IPS-11a (cell line): ENCODE results near the gene GIGYF2.
"Not testable (repeated sequence)": the region's sequence is repeated elsewhere in the genome, so short reads cannot be mapped to it uniquely, and the experiment has no call there.

ENCODE experiments used
- H3K4me3 ChIP-seq: one replicate; pipeline ENCODE4 v1.5.1; 2013; ENCODE audit warnings: low read depth, low read length, control low read depth

The GIGYF2 gene, protein sequence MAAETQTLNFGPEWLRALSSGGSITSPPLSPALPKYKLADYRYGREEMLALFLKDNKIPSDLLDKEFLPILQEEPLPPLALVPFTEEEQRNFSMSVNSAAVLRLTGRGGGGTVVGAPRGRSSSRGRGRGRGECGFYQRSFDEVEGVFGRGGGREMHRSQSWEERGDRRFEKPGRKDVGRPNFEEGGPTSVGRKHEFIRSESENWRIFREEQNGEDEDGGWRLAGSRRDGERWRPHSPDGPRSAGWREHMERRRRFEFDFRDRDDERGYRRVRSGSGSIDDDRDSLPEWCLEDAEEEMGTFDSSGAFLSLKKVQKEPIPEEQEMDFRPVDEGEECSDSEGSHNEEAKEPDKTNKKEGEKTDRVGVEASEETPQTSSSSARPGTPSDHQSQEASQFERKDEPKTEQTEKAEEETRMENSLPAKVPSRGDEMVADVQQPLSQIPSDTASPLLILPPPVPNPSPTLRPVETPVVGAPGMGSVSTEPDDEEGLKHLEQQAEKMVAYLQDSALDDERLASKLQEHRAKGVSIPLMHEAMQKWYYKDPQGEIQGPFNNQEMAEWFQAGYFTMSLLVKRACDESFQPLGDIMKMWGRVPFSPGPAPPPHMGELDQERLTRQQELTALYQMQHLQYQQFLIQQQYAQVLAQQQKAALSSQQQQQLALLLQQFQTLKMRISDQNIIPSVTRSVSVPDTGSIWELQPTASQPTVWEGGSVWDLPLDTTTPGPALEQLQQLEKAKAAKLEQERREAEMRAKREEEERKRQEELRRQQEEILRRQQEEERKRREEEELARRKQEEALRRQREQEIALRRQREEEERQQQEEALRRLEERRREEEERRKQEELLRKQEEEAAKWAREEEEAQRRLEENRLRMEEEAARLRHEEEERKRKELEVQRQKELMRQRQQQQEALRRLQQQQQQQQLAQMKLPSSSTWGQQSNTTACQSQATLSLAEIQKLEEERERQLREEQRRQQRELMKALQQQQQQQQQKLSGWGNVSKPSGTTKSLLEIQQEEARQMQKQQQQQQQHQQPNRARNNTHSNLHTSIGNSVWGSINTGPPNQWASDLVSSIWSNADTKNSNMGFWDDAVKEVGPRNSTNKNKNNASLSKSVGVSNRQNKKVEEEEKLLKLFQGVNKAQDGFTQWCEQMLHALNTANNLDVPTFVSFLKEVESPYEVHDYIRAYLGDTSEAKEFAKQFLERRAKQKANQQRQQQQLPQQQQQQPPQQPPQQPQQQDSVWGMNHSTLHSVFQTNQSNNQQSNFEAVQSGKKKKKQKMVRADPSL (N-terminal part only)

DNA sequence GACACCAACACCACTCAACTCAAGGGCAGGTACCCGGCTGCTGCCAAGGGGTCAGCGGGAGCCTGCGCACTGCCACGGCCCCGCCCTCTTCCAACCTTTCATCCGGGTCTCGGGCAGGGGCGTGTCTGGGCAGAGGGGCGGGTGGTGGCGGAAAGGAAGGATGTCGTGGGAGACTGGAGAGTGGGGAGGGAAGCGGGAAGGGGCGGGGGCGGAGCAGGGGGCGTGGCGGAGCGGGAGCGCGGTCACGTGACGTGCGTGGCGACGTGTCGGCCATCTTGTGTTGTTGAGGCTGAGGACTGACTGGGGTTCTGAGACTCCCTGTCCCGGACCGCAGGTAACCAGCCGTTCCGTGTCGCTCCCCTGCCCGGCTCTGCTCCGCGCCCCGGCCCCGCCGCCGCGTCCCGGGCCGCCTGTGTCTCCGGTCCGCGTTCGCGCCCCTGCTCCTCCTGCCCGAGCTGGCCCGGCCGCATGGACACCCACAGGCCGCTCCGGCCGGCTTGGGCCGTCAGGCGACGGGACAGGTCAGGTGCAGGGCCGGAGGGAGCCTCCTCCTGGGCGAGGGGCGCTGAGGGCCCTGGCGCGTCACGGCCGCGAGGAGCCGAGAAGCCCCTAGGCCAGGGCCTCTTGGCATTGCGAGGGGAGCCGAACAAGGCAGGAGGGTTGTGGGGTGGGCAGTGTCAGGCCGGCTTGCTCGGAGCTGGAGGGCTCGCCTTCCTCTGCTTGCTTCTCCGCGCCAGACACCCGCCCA is at the start of gene GIGYF2:
GIGYF2 (plus strand) TSS at position 273 of the 748 bp plus-strand sequence. CDS start 37,867 bp downstream, outside the sequence.
- peak within 1 kb of the TSS; percentile 96 for H3K4me3 ChIP-seq

DNA sequence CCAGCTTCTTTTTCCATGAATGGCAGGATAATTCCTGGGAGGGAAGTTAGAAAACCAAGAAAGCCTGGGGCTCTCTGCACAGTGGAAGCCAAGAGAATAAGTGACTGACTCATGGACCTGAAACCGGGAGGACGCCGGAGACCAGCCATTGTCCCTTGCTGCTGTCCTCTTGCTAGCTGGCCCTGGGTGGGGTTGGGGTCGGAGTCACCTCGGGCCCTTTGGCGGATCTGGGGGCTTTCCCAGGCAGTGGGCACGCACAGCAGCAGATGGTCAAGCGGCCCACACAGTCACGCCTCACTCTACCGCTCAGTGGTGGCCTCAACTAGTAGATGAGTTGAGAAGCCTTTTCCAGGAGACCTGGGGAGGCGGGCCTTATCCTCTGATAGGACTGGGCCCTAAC is 48.1 kb upstream of the GIGYF2 start:
- no peak overlapping the region for H3K4me3 ChIP-seq

DNA sequence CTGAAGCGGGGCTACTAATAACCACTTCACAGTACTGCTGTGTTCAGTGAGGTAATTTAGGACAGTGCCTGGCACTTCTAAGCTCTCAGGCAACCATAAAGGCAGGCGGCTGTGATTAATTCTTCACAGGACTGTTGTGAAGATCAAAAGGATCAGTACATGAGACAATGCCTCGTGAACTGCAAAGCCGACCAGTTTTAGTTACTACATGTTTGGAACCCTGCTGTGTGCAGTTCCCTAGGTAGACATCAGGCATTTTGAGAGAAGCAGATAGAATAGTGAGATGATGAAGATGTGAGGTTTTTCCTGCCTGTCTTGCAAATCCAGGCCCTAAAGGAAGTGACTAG is 44.7 kb upstream of the GIGYF2 start:
- no peak overlapping the region for H3K4me3 ChIP-seq

DNA sequence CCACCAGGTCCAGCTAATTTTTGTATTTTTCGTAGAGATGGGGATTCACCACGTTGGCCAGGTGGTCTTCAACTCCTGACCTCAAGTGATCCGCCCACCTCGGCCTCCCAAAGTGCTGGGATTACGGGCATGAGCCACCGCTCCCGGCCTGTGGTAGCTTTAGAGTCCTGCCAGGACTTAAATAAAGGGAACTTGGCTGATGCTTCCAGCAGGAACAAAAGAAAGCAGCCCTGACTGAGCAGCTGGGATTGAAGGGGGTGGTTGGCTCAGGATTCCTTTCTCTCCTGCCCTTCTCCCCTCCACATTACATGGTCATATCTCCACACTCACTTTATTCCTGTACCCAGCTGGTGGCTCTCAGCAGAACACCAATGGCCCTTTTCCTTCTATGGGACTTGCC is 43.7 kb upstream of the GIGYF2 start:
- no peak overlapping the region for H3K4me3 ChIP-seq

DNA sequence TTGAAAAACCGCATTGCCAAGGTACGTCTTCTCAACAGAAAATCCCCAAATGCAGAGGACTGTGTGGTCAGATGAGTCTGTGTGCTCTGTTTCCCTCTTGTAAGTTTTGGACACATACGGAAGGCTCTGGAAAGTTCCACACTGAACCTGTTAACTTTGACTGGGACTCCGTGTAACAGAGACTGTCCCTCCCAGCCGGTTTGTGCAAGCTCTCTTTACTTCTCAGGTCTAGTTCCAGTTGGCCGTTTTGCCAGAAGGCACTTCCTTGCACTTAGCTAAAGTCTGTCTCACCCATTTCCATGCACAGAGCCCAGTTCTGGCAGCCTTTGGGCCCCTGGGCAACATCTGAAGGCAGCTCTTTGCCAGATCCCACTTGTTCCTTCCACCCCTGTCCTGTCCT is 41.7 kb upstream of the GIGYF2 start:
- H3K4me3 ChIP-seq: no peak overlapping the region

DNA sequence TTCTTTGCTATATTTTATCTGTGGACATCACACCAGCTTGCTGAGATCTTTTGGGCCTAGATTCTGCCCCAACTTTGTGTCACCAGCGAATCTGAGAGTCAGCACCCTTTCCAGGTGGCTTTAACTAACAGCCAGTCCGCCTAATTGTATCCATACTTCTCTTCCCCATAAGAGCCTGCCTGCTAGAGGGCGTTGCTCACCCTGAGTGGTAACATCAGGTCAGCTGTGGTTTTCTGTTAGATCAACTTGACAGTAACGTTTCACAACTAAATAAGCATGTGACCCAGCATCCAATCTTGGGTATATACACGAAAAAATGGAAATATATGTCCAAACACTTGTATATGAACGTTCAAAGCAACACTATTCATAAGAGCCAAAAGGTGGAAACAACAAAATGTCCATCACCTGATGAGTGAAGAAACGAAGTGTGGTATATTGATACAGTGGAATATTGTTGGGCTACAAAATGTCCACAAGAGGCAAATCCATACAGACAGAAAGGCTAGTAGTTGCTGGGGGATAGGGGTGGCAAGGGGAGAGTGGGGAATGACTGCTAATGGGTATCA is 38.8 kb upstream of the GIGYF2 start:
- no peak overlapping the region for H3K4me3 ChIP-seq

DNA sequence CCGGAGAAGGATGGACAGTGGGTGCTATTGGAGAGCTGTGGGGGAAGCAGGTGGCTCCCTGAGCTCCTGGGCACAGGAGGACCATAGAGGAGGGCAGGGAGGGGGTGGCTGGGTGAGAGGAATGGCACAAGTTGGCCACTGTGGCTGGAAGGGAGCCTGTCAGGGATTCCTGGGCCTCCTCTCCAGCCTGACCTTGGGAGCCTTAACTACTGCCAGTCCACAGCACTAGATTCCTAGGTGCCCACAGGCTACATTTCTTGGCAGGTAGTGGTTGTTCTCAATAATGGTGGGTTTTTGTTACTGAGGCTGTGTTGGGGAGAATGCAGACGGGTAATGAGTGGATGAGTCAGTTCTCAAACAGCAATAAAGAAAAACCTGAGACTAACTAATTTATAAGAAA is 37.8 kb upstream of the GIGYF2 start:
- no peak overlapping the region for H3K4me3 ChIP-seq

DNA sequence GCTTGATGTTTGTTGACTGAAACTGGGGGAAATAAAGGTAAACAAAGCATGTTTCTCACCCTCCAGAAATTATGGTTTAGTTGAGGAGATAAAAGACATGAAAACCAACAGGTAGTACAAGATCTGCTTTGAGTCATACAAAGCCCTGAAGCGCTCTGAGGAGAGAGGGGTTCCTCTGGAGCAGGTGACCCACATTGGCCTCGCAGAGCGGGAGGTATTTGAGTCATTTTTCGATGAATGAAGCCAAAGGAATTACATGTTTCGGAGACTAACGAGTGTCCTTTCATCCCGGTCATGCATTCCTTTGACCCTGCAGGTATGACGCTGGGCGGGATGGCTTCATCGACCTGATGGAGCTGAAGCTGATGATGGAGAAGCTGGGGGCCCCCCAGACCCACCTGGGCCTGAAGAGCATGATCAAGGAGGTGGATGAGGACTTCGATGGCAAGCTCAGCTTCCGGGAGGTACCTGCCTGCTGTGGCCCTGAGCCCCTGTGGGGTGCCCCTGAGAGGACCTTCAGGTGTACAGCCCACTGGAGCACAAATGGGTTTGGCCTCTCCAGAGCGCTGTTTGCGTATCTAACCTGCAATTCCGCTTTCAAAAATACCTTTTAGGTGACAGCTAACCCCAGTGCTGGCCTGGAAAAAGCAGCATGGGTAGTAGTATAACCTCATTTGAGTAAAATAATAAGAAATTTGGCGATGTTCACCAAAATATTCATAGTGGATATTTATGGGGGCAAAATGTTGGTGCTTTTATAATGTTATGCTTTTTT is 34.5 kb upstream of the GIGYF2 start:
- H3K4me3 ChIP-seq: no peak overlapping the region

DNA sequence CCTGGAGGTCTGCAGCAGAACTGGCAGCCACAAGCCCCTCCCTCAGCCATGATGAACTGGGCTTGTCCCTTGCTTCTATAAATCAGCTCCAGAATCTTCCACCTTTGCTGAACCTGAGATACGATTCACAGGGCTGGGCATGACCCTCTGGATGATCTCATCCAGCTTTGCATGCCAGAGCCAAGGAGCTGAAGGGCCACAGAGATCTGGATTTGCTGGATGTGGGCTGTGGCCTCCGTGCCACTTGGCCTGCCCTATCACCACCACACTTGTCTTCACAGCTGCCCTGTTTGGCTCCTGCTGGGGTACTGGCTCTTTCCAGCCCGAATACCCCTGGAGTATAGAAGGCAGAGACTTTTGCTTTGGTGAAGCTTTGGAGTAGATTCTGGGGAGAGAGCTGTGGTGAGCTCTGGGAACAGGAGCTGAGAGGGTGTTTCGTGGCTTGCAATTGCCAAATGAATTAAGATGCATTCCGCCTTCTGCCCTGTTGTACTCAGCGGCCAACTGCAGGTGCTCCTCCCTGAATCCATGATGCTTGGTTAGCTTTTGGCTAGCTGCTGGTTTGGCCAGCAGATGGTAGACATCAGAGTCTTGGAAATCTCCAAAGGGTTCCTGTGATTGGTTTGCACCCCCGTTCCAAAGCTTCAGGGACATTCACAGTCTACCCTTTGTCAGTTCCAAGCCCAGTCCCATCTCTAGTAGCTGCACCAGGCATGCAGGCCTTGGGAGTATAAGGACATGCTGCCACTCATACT is 30.9 kb upstream of the GIGYF2 start:
- H3K4me3 ChIP-seq: no peak overlapping the region

DNA sequence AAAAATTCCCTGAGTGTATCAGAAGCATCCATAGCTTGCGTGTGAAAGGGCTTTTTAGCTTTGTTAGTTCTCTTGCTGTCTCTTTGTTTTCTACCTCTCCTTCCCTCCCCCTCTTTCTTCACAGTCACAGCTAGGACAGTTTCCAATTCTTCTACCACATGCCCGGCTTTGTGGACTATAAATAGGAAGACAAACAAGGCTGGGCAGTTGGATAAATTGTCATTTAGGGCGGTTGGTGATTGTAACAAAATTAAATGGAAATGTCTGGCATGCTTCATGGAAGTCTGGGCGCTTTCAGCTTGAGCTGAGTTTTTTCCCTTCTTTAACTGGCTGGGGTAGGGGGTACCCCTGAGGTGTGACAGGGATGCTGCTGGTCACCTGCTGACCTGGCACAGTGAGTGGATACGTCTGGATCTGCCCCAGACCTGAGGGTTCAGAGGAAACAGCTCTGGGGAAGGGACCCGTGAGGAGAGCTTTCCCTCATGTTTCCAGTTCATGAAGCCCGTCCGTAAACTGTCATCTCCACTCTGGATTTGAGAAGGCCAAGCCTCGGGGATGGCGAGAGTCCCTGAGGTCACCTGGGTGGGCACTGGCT is 29.0 kb upstream of the GIGYF2 start:
- no peak overlapping the region for H3K4me3 ChIP-seq

DNA sequence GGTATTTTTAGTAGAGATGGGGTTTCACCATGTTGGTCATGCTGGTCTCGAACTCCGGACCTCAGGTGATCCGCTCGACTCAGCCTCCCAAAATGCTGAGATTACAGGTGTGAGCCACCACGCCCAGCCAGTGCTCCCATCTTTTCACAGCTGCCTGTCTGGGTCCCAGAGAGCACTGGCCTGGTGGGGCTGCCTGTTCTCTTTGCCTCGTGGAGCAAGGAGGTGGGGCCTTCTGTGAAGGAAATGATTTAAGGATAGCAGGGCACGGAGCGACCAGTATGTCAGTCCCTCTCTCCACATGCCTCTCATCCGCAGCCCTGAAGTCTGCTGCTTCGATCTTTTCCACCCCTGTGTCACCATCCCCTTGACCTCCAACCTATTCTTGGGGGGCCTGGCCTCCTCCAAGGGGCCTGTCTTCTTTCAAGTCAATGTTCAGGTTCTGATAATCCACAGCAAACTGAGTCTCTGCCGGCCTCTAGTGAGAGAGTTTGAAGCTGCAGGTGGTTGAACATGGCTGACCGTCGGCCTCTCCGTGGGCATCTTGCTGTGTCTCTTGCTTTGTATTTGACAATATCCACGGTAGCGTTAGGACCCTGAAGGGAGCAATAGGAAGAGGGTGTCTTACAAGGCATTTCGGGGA is 28.2 kb upstream of the GIGYF2 start:
- no peak overlapping the region for H3K4me3 ChIP-seq

DNA sequence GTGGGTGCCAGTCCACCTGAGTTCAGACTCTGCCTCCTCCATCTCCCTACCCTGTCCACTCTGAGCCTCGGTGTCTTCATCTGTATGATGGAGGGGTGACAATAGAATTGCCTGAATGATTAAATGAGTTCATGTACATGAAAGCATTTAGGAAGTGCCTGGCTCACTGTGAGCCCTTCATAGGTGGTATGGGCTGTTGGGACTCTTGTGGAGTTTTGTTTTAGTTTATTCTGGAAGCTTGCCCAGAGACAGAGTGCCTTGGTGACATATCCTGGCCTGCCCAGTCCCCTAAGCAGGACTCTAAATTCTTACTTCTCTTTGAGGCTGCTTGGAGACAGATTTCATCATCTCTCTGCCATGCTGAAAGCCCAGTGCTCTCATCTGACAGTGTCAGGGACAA is 24.5 kb upstream of the GIGYF2 start:
- no peak overlapping the region for H3K4me3 ChIP-seq

DNA sequence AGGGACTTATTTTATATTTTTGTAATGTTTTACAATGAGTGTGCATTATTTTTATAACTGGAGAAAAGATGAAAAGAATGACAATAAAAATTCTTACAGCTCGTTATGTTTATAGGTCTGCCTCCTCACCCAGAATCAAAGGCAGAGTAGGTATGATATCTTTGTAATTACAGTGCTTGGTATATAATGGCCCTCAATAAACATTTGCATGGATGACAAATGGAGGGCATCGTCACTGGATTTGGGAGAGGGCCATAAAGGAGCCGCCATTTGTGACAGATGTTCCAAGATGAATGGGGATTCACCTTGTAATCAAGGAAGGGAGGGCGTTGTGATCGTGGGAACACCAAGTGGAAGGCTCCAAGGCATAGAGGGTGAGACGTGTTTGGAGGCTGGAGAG is 22.6 kb upstream of the GIGYF2 start:
- no peak overlapping the region for H3K4me3 ChIP-seq

DNA sequence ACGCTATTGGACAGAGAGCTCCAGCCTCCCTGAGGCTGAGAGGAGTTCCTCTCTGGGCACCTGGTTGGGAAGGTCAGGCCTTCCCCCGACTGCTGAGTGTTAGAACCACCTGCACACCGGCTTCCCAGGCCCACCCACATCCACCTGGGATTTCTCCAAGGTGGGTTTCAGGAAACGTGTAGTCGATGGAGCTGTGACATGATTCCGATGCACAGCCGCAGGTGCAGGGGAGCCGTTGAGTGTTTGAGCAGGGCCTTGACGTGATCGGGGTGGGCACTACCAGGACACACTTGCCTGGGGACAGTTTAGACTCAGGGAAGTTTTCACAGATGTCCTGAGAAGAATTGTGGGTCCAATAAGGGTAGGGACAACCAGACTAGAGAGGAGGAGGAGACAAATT is 21.8 kb upstream of the GIGYF2 start:
- H3K4me3 ChIP-seq: no peak overlapping the region

DNA sequence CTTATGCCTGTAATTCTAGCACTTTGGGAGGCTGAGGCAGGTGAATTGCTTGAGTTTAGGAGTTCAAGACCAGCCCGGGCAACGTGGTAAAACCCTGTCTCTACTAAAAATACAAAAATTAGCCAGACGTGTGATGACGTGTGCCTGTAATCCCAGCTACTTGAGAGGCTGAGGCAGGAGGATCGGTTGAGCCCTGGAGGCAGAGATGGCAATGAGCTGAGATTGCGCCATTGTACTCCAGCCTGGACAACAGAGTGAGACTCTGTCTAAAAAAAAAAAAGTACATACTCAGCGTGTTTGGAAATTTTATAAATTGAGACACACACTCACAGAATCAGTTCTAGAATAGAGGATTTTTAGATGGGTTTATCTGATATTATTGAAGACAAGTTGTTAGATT is 17.1 kb upstream of the GIGYF2 start:
- H3K4me3 ChIP-seq: no peak overlapping the region

DNA sequence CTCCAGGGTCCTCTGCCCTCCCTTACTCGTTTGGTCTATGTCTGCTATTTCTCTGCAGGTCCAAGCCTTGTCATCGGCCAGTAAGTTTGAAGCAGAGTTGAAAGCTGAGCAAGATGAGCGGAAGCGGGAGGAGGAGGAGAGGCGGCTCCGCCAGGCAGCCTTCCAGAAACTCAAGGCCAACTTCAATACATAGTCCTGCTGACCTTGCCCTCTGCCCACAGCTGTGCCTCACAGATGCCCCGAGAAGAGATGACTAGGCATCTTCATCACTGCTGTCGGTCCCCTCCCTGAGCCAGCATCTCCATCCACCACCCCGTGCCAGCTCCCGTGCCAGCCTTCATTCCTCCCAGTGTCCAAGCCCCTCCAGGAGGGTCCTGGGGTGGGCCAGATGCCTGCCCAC is 15.6 kb upstream of the GIGYF2 start:
- no peak overlapping the region for H3K4me3 ChIP-seq

DNA sequence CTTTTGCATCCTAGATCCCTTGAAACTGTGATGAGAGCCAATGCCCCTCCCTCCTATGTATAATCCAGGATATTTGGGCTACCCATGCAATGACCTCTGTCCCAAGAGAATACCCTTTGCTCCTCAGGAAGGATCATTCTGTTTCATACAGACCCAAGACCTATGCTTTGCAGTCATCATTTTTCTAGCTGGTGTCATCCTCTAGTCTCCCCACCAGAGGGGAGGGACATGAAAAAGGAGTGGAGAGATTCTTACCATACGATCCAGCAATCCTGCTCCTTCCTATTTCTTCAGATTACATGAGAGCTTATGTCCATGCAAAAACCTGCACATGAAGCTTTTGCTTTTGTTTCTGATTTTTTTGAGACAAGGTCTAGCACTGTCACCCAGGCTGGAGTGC is 13.8 kb upstream of the GIGYF2 start:
- no peak overlapping the region for H3K4me3 ChIP-seq

DNA sequence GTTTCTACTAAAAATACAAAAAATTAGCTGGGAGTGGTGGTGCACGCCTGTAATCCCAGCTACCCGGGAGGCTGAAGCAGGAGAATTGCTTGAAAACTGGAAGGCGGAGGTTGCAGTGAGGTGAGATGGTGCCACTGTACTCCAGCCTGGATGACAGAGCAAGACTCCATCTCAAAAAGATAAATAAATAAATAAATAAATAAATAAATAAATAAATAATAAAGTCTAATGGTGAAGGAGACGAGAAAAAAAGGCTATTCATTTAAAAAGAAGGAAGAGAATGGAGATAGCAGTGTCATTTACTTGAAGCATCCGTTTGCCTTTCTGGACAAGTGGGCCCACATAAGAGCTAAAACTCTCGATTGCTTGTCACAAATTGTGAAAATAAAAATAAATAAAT is 11.7 kb upstream of the GIGYF2 start:
- H3K4me3 ChIP-seq: not testable (repeated sequence)
